GM18502 (cell line): ENCODE results near the gene SGMS1.
"Not testable (repeated sequence)": the region's sequence is repeated elsewhere in the genome, so short reads cannot be mapped to it uniquely, and the experiment has no call there.

Experiments
- ATAC-seq: cut with Tn5 transposase; IDR thresholded peaks from one replicate; pipeline ENCODE4 v1.9.1; 2021; ENCODE audit warnings: mild to moderate bottlenecking; ENCODE audit not compliant: unreplicated experiment, poor library complexity

Gene SGMS1

DNA sequence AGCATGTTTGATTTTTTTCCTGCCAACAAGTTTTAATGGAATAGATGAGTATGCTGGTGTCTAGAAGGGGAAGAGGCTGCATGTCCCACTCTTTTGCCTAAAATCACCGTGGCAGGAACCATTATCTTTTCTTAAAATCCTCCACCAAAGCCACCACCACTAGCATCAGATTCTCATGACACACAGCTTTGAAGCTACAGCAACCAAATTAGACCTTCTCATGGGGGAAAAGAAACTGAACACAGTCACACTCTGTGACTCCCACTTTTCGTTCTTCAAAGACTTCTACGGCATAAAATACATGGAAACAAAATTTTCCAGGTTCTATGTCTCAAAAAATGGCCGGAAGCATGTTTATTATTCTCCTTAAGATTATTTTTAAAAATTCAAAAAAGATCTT lies 81.8 kb downstream of the SGMS1 start:
- peak; percentile 42 for ATAC-seq

DNA sequence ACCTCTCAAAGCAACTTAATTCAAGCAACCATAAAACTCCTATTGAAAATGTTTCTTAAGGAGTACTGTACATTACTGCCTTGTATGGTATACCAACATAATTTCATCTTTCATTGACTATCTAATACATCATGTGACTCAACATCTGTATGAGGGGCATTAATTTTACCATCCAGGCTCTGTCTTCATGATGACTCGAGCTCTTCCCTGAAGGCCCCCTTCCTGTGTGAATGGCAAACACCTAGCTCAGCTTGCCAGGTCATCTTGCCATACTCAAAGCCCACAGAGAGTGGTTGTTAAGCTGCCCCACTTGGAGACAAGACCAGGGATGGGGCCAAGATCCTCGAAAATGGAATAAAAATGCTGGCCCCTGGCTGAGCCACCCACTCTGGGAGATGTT lies 82.4 kb downstream of the SGMS1 start:
- no peak for ATAC-seq

DNA sequence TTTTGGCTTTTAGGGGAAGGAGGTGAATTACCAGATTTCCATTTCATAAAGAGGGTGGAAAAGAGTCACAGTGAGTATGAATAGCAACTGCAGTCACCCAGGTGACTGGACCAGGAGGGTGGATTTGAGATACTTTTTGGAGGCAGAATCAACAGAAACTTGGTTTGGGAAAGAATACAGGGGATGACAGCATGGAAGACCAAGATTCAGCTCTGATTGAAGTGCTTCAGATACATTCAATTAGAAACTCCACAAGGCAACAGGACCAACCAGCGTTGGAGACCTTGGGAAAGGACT lies 83.0 kb downstream of the SGMS1 start:
- no peak for ATAC-seq

DNA sequence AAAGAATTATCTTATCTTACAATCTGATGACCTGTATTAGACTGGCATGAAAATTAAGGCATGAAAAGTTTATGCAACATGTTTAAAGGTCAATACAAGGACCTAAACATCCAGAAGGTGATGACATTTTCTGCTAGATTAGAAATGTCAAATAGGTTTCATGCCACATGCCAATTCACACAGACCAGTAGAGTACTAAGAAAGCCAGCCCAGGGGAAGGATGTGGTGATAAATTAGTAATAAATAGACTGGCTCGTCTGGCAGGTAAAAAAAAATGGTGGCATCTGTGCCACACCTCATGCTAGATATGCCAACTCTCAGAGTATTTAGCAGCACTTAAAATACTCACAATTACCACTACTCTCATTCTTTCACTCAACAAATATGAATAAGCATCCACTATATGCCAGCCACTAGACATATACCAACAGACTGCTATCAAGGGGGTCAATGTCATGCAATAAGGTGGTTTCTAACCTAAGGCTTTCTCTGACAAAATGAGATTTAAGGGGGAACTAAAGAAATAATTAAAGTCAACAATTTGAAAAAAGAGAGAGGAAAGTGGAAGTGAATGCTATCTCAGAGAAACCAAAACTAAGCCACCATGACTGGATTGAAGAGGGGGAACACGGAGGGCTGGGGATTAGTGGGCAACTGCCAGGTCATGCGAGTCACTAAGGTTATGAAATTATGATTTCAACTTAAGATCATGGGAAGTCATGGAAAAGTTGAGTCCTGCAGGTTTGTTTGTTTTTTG lies 83.5 kb downstream of the SGMS1 start:
- ATAC-seq, result peak; percentile 55

DNA sequence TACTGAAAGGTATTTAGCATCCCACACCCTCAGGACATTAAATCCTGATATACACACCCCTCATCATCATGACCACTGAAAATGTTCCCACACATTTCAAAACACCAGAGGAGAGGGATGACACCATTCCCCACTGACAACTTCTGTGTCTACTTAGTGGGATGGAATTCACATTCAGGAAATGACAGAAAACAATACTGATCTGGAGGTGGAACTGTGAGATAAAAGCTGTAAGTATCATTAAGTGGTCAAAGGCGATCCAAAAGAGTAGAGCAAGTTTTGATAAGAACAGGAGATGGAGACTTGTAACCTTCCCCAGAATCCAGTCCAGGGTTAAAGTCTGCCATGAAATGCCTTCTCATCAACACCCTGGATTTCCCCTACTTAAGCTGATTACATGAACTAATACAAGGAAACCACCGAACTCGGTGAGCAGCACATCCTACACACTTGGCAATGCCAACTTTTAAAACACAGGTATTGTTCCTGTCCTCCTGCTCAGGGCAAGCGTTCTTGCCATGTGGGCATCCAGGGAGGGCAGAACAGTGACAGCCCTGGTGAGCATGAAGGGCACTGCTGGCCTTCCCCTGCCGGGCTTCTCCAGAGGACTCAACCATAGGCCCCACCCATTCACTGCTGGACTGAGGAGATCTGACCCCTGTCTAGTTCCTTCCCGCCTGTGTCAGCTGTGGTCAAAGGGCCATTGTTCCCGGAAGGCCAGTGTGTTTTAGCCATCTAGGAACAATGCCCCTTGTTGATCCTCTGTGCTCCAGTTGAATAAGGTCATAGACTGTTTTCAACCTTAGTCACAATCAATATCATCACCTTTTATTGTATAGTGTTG lies 85.0 kb downstream of the SGMS1 start:
- ATAC-seq, result peak; percentile 47

DNA sequence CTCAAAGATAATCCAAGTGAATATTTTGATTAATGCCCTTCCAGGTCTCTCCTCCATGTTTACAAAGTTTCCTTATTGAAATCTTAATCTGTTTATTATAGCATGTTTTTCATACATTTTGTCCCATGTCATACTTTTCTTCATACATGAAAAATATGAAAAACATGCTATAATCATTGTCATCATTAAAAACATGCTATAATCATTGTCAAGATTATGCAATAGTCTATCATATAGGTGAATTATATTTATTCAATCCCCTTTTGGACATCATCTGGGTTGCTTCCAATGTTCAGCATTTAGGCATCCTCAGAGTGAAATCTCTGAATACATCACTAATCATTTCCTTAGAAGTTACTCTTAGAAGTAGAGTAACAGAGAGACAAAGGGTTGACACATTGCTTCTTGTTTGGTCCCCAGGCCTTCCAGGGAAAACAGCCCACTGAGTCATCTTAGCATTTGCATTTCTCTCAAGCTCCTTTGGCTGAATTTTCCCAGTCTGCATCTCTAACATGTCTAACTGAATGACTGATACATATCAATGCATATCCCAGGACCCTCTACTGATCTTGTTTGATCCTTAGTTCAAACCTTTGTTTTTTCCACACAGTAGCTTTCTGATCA lies 87.0 kb downstream of the SGMS1 start:
- ATAC-seq, result no peak

DNA sequence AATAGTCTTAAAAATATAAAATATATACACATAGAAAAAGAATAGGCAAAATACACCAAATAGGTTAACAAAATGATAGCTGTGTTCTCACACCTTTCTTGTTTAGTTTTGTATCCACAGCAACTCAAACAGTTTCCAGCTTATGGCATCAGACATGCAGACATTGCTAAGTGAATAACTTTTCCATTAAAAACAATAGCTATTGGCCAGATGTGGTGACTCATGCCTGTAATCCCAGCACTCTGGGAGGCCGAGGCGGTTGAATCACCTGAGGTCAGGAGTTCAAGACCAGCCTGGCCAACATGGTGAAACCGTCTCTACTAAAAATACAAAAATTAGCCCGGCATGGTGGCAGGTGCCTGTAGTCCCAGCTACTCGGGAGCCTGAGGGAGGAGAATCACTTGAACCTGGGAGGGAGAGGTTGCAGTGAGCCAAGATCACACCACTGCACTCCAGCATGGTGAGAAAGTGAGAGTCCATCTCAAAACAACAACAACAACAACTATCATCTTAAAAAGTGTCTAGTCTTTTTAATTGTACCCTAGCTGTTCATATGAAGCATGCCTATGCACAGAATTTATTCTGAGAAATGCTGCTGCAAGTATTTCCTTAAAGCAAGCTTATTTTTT lies 88.9 kb downstream of the SGMS1 start:
- not testable (repeated sequence) for ATAC-seq

DNA sequence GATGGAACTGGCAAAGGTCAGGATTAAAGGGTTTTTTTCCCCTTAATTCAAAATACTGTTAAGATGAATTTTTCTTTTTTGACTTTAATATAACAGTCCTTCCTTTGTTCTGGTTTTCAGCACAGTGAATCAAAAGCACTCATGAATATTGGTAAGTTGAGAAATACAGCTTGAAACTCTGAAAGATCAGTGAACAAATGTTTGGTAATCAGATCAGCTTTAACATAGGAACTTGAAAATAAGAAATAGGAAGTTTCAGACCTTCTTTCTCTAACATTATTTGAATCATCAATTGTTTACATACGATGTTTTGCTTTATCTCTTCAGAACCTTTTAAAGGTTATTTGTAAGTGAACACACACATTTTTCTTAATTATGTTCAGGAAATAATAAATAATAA lies 90.5 kb downstream of the SGMS1 start:
- ATAC-seq, result no peak

DNA sequence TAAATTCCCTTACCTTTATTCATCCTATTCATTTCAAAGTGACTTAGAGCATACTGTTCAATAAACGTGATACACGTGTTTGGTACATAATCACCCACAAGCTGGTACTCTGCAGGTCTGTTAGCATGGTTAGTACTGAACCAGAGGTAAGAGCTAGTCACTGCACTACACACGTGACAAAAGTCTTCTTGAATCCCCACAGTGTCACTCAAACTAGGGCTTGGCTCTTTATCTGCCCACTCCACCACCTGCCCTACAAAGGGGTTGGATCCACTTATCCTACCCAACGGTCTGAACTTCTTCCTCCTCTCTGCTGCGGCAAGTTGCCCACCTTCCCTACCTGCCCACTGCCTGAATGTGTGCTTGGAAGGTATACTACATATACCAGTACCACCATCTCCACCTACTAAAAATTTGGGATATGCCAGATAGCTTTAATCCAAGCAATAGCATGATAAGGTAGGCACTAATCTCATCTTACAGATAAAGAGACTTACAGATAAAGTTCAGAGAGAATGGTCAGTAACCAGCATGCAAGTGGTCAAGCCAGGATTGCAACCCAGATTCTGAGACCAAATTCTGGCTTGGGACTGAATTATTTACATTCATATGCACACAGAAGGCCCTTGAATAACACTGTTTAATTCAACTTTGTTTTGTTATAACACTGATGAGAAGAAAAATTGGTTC lies 92.2 kb downstream of the SGMS1 start:
- ATAC-seq, result no peak

DNA sequence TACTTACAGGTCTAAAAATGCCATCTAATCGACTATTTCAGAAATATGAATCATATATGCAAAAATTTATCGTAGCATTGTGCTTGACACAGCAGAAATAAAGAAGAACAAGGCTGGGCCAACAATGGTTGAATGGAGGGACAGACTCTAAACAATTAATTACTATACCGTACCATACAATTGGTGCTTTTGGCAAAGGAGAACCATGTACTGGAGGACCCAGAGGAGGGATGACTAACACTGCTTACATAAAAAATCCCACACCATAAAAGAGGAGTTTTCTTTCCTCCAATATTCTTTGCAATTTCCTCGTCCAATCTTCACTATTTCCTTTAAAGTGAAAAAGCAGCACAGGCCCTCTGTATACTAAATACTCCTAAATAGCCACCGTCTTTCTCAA lies 94.1 kb downstream of the SGMS1 start:
- ATAC-seq, result no peak

DNA sequence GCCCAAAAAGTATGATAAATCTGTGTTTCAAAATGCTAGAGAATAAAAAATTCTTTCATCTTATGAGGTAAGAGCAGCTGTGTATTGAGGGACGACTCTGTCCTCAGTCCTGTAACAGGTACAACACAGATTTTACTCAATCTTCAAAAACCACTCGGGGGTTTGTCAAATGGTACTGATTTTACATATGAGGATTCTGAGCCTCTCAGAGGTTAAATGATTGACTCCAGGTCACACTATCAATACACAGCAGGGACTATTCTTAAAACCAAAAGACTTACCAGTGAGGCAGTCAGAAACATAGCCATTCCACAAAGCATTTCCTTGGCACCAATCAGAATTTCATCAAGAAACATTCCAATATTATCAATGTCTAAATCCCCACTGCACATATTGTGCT lies 95.5 kb downstream of the SGMS1 start:
- ATAC-seq, result no peak

DNA sequence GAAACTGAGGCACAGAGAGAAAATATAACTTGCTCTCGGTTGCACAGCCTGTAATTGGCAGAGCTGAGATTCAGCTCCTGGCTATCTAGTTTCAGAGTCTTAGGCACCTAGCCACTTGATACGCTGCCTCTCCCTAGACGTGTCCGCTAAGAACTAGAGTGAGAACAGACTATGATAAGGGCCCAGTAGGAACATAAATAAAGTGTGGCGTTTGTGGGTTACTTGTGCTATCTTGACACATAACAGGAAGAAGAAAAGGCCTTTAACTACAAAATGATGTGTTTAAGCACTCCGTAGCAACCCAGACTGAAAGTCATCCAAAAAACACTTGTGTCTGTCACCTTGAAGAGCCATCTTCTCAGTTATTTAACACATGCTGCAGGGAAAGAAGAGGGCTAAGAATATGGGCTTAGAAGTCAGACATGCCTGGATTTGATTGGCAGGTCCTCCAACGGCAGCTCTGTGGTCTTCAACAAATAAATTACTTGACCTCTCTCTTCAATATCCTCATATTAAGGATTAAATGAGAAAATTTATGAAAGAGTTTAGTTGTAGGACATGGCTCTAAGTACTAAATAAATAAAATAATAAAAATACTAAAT lies 96.2 kb downstream of the SGMS1 start:
- no peak for ATAC-seq

DNA sequence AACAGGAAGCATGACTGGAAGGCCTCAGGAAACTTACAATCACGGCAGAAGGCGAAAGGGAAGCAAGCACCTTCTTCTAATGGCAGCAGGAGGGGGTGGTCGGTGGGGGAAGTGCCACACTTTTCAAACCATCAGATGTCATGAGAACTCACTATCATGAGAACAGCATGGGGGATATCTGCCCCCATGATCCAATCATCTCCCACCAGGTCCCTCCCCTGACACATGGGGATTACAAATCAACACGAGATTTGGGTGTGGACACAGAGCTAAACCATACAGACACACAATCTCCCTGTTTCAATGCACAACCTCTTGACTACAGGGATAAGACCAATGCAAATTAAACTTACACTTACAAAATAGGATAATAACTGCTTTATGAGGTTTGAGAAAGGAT lies 97.6 kb downstream of the SGMS1 start:
- no peak for ATAC-seq

DNA sequence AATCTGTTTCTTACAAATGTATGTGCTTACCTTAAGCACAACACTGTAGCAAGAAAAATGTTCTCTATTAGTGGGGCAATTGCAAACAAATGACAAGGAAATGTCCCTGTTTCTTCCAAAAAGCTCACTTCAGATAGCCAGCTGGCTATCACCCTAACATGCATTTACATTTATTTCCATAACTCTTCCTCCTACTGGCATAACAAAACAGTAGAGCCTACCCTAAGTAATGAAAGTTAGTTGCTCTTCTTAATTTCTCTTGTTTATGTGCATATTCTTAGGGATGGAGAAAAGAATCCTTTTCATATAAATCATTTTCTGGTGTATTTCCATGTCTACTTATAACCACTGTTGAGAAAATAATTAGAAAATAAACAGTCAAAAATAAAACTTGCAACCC lies 100.4 kb downstream of the SGMS1 start:
- no peak for ATAC-seq

DNA sequence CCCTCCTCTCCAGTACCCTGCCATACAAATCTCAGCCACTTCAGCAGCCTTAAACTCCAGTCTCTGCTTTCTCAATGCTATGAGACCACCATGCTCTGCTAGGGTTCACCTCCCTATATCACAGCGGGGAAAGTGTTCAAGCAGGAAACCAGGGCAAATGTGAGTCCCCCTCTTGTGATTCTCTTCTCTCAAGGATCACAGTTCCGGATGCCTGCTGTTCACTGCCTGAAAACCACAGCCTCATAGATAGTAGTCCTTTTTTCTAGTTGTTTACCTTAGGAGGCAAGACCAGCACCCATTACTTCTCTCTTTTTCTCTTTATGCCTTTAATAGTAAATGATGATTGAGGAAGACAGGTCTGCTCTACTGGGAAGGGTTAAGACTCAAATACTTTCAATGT lies 100.8 kb downstream of the SGMS1 start:
- no peak for ATAC-seq

DNA sequence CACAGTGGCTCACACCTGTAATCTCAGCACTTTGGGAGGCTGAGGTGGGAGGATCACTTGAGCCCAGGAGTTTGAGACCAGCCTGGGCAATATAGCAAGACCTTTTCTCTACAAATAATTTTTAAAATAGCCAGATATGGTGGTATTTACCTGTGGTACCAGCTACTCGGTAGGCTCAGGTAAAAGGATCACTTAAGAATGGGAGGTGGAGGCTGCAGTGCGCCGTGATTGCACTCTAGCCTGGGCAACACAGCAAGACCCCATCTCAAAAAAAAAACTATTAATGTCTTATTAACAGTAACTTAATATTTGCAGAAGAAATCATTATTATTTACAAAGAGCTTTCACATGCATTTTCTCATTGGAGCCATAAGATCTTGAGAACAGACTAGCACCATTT lies 103.6 kb downstream of the SGMS1 start:
- ATAC-seq, result no peak

DNA sequence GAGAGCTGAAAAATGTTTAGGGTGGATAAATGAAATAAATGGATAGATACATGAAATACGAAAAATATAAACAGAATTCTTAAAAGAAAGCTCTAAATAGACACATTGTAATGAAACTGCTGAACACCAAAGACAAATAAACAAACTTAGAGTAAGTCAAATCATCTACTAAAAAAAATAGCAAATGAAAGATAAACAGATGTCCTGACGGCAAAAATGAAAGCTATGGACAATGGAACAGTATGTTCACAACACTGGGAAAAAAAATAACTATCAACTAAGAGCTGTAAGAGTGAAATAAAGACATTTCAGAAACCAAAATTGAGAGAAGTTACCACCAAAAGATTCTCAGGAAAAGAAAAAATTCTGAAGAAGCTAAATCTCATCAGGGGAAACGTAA lies 106.1 kb downstream of the SGMS1 start:
- ATAC-seq, result no peak

DNA sequence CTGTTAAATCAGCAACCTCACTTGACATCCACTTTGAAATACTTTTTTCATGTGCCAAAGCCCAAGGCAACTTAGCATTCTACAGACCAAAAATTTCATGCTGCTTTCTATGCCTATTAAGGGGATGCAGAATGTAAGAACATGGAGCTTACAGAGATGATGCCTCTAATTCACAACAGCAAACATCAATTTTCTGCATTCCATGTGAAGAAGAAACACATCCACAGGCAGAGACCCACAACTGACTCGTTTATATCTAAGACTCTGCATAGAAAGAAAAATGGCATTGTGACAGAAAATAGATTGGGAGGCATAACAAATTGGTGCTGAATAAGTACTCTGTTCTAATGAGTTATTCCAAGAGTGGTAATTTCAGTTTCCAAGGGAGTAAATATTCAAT lies 107.6 kb downstream of the SGMS1 start:
- ATAC-seq, result no peak

DNA sequence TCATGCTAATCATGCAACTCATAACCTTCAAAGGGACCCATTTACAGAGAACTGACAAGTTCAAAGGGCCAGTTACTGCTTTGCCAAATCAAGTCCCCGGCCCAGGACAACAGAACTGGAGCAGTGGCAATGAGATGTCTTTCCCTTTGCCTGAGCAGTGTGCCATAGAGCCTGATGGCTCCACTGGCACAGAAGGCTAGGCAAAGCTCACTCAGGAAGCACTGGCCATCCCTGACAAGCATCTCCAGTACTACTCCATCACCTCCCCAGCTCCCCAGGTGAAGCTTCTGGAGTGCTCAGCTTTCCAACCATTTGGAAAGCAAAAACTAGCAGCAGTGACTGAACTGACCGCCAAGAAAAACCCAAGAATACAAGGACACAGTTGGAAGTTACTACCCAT lies 108.3 kb downstream of the SGMS1 start:
- ATAC-seq, result no peak

DNA sequence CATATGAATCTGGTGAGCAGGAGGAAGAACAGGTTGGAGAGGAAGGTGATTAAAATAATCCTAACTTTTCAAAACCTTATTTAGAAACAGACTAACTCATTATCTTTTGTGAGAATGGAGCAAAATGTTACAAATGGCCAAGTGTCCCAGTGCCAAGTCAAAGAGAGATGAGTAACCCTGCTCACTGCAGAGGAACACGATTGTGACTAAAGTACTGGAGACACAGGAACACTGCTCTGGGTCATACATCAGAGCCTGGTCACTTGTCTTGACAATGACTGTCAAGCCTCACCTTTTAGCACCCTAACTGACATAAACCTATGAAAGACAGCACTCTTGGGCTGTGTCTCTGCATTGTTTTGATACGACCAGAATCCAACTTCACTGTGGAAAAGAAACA lies 108.8 kb downstream of the SGMS1 start:
- no peak for ATAC-seq
